ENCODE data around the gene RPL37A. TPM values are rescaled to one million over a fixed set of nuclear protein-coding genes. Genes with fewer than 3 reads are reported as not detected.

The RPL37A gene
- total RNA-seq, 2 donors from 2014 or later, result 425 to 1,004 TPM

GRCh38 chr2:216490061-216490460 lies 8.6 kb upstream of the RPL37A start:
- Histone ChIP-seq H3K9me3 (no peaks in the 10 kb centered on the region), H3K36me3 (no peaks in the 10 kb centered on the region), H3K27me3 (no peaks in the 10 kb centered on the region), H3K27ac (no peak overlapping the region), H3K4me3 (no peak overlapping the region), H3K4me1 (no peaks in the 10 kb centered on the region)
- TF ChIP-seq CTCF (IDR thresholded peaks at IDR 0.05), result no peak
- DNase-seq (ENCODE audit: low spot score), result no peak

- Histone ChIP-seq H3K27ac (no peak overlapping the region), H3K9me3 (no peaks in the 10 kb centered on the region), H3K4me1 (no peaks in the 10 kb centered on the region), H3K27me3 (no peaks in the 10 kb centered on the region), H3K36me3 (no peaks in the 10 kb centered on the region), H3K4me3 (no peak overlapping the region)
- DNase-seq (ENCODE audit: low spot score), result no peak
- no peak for TF ChIP-seq CTCF (IDR thresholded peaks at IDR 0.05)
Observed at GRCh38 chr2:216491793-216492596, 6.6 kb upstream of the RPL37A start.

DNA sequence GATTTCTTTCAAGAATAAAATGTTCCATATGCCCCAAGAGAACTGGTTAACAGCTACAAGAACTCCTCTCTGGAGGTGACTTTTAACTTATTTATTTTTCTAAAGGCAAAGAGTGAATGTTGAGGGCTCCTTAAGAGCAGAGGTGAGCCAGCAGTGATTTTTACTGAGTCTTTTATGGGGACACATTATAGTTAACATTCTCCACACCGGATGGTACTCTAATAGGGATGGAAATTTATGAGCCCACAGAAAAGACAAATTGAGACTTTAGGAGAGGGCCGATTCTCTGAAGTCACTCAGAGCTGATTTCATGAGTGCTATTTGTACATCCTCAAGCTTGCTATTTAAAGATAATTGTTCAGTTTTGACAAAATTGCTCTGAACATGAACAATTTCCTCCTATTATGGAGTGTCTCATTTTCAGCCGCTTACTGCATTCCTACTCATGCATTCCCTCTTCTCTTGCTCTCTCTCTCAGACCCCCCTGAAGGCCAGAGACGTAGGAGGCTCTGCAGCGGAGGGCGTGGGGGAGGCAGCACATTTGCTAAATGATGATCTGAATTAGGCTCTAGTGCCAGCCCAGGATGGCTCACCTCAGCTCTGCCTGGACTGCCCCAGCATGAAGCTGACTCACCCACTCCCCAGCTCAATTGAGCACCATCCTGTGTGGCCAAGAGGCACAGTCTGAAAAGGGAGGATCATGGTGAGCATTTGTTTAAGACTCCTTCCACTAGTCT lies 5.9 kb upstream of the RPL37A start:
- Histone ChIP-seq H3K4me1 (peaks cover 0 to 5% of the 10 kb centered on the region in 2 donors), H3K4me3 (no peak overlapping the region), H3K9me3 (no peaks in the 10 kb centered on the region), H3K27me3 (no peaks in the 10 kb centered on the region), H3K36me3 (no peaks in the 10 kb centered on the region), H3K27ac (no peak overlapping the region)
- no peak for DNase-seq (ENCODE audit: low spot score)
- TF ChIP-seq CTCF (IDR thresholded peaks at IDR 0.05), result no peak

DNA sequence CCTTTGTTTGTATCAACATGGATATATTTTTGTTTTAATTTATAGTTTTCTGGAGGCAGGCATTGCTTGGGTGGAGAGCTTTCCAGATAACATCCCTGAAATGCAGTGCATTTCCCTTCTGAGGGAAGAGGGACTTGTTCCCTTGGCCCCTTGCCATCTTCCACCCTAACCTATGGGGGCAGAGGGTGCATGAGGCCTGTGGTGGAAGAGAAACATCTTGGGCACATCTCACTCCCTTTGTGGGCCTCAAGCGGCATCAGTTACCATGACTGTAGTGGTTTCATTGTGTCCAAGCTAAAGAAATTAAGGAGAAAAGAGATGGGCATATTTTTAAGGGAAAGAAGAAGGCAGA lies 5.3 kb upstream of the RPL37A start:
- no peaks in the 10 kb centered on the region for H3K36me3 ChIP-seq
- H3K4me1 ChIP-seq, result peaks cover 0 to 10% of the 10 kb centered on the region in 2 donors
- H3K9me3 ChIP-seq, result no peaks in the 10 kb centered on the region
- no peak for DNase-seq (ENCODE audit: low spot score)
- H3K27ac ChIP-seq, result no peak overlapping the region
- no peak overlapping the region for H3K4me3 ChIP-seq
- H3K27me3 ChIP-seq, result no peaks in the 10 kb centered on the region
- TF ChIP-seq CTCF (IDR thresholded peaks at IDR 0.05), result no peak

DNA sequence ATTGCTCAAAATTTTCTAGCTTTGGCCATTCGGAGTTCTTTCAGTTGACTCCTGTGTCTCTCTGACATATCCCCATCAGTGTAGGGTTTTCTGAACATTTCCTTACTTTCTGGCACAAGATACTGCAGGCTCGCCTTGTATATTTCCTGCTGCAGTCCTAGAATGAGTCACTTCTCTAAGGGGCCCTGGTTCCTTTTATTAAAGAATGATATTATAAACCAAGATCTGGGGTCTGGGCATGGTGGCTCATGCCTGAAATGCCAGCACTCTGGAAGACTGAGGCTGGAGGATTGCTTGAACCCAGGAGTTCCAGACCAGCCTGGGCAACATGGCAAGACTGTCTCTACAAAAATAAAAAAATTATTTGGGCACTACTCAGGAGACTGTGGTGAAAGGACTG lies 3.0 kb upstream of the RPL37A start:
- TF ChIP-seq CTCF (IDR thresholded peaks at IDR 0.05), result no peak
- Histone ChIP-seq H3K36me3 (peaks cover 13% of the 10 kb centered on the region), H3K9me3 (no peaks in the 10 kb centered on the region), H3K4me3 (no peak overlapping the region), H3K4me1 (peaks cover 0 to 25% of the 10 kb centered on the region in 2 donors), H3K27me3 (no peaks in the 10 kb centered on the region), H3K27ac (no peak overlapping the region)
- DNase-seq (ENCODE audit: low spot score), result no peak
